Body of pancreas (tissue), 4 donors: ENCODE measurements around the gene ESPN.

ENCODE experiments used
- POLR2A ChIP-seq, 3 donors: fragments of 450-650 bp; IDR thresholded peaks; one replicate each; pipeline ENCODE4 v1.6.1; 2016; ENCODE audit warnings: antibody characterized with exemption in 3 of 3, mild to moderate bottlenecking in 2 of 3
- TF ChIP-seq, protein P1 (sequence below), 7 experiments: fragments of 450-650 bp in 4 of 7; fragments of 200-600 bp in 3 of 7; sonication (generic) in 3 of 7; IDR thresholded peaks; one replicate each; pipeline ENCODE4 v1.5.1; 2016 to 2019; ENCODE audit warnings: antibody characterized with exemption in 7 of 7

DNA sequence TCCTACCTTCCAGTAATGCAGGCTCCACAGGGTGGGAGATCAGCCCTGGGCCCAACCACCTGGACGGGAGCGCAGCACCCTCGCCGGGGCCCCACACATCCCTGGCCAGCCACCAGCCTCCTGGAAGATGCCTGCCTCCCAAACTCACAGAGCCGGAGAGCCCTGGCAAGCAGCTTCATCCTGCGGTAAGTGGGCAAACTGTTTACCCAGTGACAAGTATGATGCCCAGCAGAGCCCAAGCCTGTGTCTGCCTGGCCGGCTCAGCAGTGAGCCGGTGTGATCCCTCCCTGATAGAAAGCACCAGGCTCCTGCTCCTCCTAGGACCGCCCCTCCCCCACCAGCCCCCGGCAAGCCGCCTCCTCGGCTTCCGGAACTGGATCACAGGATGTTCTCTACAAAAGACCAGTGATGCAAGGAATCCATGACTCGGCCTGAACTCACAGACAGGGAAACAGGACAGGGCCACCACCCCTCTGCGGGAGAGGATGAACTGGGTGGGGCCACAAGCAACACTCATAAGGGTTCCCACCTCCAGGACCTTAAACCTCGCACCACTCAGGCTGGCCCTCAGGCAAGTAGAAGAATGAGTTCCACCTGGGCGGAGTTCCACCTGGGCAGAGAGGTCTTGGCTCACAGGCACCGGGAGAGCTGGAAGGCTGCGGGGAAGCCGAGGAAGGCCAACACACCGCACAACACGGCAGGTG lies 38.9 kb upstream of the ESPN start:
- TF ChIP-seq, protein P1, sequence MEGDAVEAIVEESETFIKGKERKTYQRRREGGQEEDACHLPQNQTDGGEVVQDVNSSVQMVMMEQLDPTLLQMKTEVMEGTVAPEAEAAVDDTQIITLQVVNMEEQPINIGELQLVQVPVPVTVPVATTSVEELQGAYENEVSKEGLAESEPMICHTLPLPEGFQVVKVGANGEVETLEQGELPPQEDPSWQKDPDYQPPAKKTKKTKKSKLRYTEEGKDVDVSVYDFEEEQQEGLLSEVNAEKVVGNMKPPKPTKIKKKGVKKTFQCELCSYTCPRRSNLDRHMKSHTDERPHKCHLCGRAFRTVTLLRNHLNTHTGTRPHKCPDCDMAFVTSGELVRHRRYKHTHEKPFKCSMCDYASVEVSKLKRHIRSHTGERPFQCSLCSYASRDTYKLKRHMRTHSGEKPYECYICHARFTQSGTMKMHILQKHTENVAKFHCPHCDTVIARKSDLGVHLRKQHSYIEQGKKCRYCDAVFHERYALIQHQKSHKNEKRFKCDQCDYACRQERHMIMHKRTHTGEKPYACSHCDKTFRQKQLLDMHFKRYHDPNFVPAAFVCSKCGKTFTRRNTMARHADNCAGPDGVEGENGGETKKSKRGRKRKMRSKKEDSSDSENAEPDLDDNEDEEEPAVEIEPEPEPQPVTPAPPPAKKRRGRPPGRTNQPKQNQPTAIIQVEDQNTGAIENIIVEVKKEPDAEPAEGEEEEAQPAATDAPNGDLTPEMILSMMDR (IDR thresholded peaks at IDR 0.05), result no peak
- no peak for TF ChIP-seq POLR2A (IDR thresholded peaks at IDR 0.05)
